HepG2 (cell line): ENCODE data around the gene KDELR3. TPM values are rescaled to one million over a fixed set of nuclear protein-coding genes. Genes with fewer than 3 reads are reported as not detected.

ENCODE experiments used
- ATM ChIP-seq: fragments of 450-650 bp; IDR thresholded peaks from 2 replicates; pipeline ENCODE4 v1.7.1; 2017; ENCODE audit warnings: mild to moderate bottlenecking, borderline replicate concordance
- CCDC6 ChIP-seq: sonication (generic); formaldehyde crosslinking; IDR thresholded peaks from 2 replicates; pipeline ENCODE4 v1.8.1; 2022; ENCODE audit warnings: mild to moderate bottlenecking, missing genetic modification reagents, moderate library complexity
- E2F5 ChIP-seq: sonication (generic); formaldehyde crosslinking; conservative IDR thresholded peaks from 2 replicates; pipeline ENCODE4 v1.4.0; 2020; ENCODE audit warnings: missing genetic modification reagents
- ERF ChIP-seq: IDR thresholded peaks from 2 replicates; pipeline ENCODE4 v1.6.1; 2018; ENCODE audit warnings: missing biosample characterization, missing genetic modification reagents
- FLYWCH1 ChIP-seq: sonication (generic); formaldehyde crosslinking; IDR thresholded peaks from 2 replicates; pipeline ENCODE4 v1.8.1; 2023; ENCODE audit warnings: mild to moderate bottlenecking, missing genetic modification reagents
- HDAC2 ChIP-seq: sonication (generic); formaldehyde crosslinking; IDR thresholded peaks from 2 replicates; pipeline ENCODE4 v1.4.0; 2020; ENCODE audit warnings: missing genetic modification reagents
- HES4 ChIP-seq: sonication (generic); formaldehyde crosslinking; IDR thresholded peaks from 2 replicates; pipeline ENCODE4 v1.9.0; 2021; ENCODE audit warnings: mild to moderate bottlenecking, missing genetic modification reagents, borderline replicate concordance
- HNF1A ChIP-seq, 2 experiments: sonication (generic) in 1 of 2; formaldehyde crosslinking in 1 of 2; IDR thresholded peaks; 2 replicates each; pipeline versions ENCODE4 v1.4.0 to v1.6.1; 2016 to 2020; ENCODE audit warnings: borderline replicate concordance in 1 of 2, low read depth in 1 of 2, mild to moderate bottlenecking in 1 of 2, missing genetic modification reagents in 1 of 2
- JUND ChIP-seq: sonication (generic); formaldehyde crosslinking; IDR thresholded peaks from 2 replicates; pipeline ENCODE4 v1.8.0; 2022; ENCODE audit warnings: mild to moderate bottlenecking, missing genetic modification reagents
- KDM5B ChIP-seq: sonication (generic); formaldehyde crosslinking; IDR thresholded peaks from 2 replicates; pipeline ENCODE4 v1.4.0; 2020; ENCODE audit warnings: missing genetic modification reagents, mild to moderate bottlenecking, borderline replicate concordance
- MEIS1 ChIP-seq: sonication (generic); formaldehyde crosslinking; IDR thresholded peaks from 2 replicates; pipeline ENCODE4 v1.9.0; 2021; ENCODE audit warnings: mild to moderate bottlenecking, missing genetic modification reagents, moderate library complexity, borderline replicate concordance
- NFYB ChIP-seq: sonication (generic); formaldehyde crosslinking; IDR thresholded peaks from 2 replicates; pipeline ENCODE4 v1.4.0; 2020; ENCODE audit warnings: missing genetic modification reagents
- POLR2AphosphoS2 ChIP-seq: IDR thresholded peaks from 2 replicates; pipeline ENCODE4 v1.6.1; 2011; ENCODE audit warnings: low read depth, low read length, improper control_type of control experiment
- RCOR2 ChIP-seq: IDR thresholded peaks from 2 replicates; pipeline ENCODE4 v1.6.1; 2016; ENCODE audit warnings: missing biosample characterization, missing genetic modification reagents
- TCF7L2 ChIP-seq: IDR thresholded peaks from 2 replicates; pipeline ENCODE4 v1.6.1; 2011; ENCODE audit warnings: mild to moderate bottlenecking, low read depth, low read length, moderate library complexity
- ZNF124 ChIP-seq: sonication (generic); formaldehyde crosslinking; IDR thresholded peaks from 2 replicates; pipeline ENCODE4 v1.4.0; 2020; ENCODE audit warnings: missing genetic modification reagents
- ZNF274 ChIP-seq: sonication (generic); formaldehyde crosslinking; IDR thresholded peaks from 2 replicates; pipeline ENCODE4 v1.5.1; 2020; ENCODE audit warnings: mild to moderate bottlenecking, missing genetic modification reagents
- ZNF83 ChIP-seq: sonication (generic); formaldehyde crosslinking; IDR thresholded peaks from 2 replicates; pipeline ENCODE4 v1.4.0; 2020; ENCODE audit warnings: missing genetic modification reagents, mild to moderate bottlenecking, borderline replicate concordance
- polyA plus RNA-seq, 8 experiments: library from polyadenylated mRNA; depleted of rRNA in 3 of 8; stranded (reverse) in 7 of 8; unstranded in 1 of 8; fragments of >200 nt; fragmentation: Illumina TruSeq in 4 of 8; extraction: Trizol in 4 of 8; gene quantifications; 2 replicates each; pipeline versions ENCODE4 v1.2.1 to v1.2.3, GENCODE V29; 2011 to 2016; ENCODE audit warnings: low read depth in 4 of 8, missing spikeins in 1 of 8, mixed read lengths in 1 of 8; ENCODE audit not compliant: insufficient read depth in 1 of 8
- total RNA-seq, 5 experiments: library from RNA; depleted of rRNA; stranded (reverse); fragments of >200 nt; fragmentation: Illumina TruSeq; extraction: Trizol; gene quantifications; 2 replicates each; pipeline ENCODE4 v1.2.3, GENCODE V29; 2016; ENCODE audit warnings: low read depth in 1 of 5
- TF ChIP-seq, protein P1 (sequence below): sonication (generic); formaldehyde crosslinking; IDR thresholded peaks from 2 replicates; pipeline ENCODE4 v1.8.0; 2022; ENCODE audit warnings: mild to moderate bottlenecking, missing genetic modification reagents, moderate library complexity
- TF ChIP-seq, protein P2 (sequence below), 2 experiments: sonication (generic) in 1 of 2; formaldehyde crosslinking in 1 of 2; IDR thresholded peaks; 2 replicates each; pipeline versions ENCODE4 v1.5.1 to v1.6.1; 2011 to 2020; ENCODE audit warnings: borderline replicate concordance in 1 of 2, low read depth in 1 of 2, low read length in 1 of 2, mild to moderate bottlenecking in 1 of 2, missing genetic modification reagents in 1 of 2, moderate library complexity in 1 of 2

Gene KDELR3
- total and polyA plus RNA-seq, 2 of the 13 experiments (the other 11 are each of a cell fraction or from before 2014, with no cell fraction given): 24.2 to 65.7 TPM

- TF ChIP-seq, protein P1, sequence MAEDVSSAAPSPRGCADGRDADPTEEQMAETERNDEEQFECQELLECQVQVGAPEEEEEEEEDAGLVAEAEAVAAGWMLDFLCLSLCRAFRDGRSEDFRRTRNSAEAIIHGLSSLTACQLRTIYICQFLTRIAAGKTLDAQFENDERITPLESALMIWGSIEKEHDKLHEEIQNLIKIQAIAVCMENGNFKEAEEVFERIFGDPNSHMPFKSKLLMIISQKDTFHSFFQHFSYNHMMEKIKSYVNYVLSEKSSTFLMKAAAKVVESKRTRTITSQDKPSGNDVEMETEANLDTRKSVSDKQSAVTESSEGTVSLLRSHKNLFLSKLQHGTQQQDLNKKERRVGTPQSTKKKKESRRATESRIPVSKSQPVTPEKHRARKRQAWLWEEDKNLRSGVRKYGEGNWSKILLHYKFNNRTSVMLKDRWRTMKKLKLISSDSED (CRISPR knock-in tag): no peak
- TF ChIP-seq JUND: no peak
- TF ChIP-seq KDM5B (CRISPR knock-in tag): peak; percentile 75
- 0 out of 2 replicates have a peak, but pooled peaks have one; percentile 30 for TF ChIP-seq NFYB (CRISPR knock-in tag)
- TF ChIP-seq ZNF83: no peak
- TF ChIP-seq TCF7L2: no peak
- TF ChIP-seq ZNF124 (CRISPR knock-in tag): 0 out of 2 replicates have a peak, but pooled peaks have one; percentile 71
- no peak; the same call in 1 of the 2 replicates for TF ChIP-seq HDAC2 (CRISPR knock-in tag)
- no peak for TF ChIP-seq CCDC6 (CRISPR knock-in tag)
- TF ChIP-seq RCOR2 (CRISPR knock-in tag): no peak
- TF ChIP-seq HNF1A (IDR thresholded peaks at IDR 0.05; ENCODE audit: low read depth): no peak
- TF ChIP-seq HNF1A (CRISPR knock-in tag; IDR thresholded peaks at IDR 0.05; ENCODE audit: borderline replicate concordance): no peak
- TF ChIP-seq E2F5: no peak
- TF ChIP-seq MEIS1 (CRISPR knock-in tag): no peak
- TF ChIP-seq ERF (CRISPR knock-in tag): no peak; the same call in none of the 2 replicates
- TF ChIP-seq, protein P2, sequence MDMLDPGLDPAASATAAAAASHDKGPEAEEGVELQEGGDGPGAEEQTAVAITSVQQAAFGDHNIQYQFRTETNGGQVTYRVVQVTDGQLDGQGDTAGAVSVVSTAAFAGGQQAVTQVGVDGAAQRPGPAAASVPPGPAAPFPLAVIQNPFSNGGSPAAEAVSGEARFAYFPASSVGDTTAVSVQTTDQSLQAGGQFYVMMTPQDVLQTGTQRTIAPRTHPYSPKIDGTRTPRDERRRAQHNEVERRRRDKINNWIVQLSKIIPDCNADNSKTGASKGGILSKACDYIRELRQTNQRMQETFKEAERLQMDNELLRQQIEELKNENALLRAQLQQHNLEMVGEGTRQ (IDR thresholded peaks at IDR 0.05; ENCODE audit: low read depth, low read length): no peak
- TF ChIP-seq, protein P2 (CRISPR knock-in tag; IDR thresholded peaks at IDR 0.05; ENCODE audit: borderline replicate concordance): no peak
- TF ChIP-seq HES4 (CRISPR knock-in tag): 0 out of 2 replicates have a peak, but pooled peaks have one; percentile 12
- no peak for TF ChIP-seq FLYWCH1 (CRISPR knock-in tag)
- TF ChIP-seq POLR2AphosphoS2: no peak
- TF ChIP-seq ZNF274 (CRISPR knock-in tag): no peak; the same call in 1 of the 2 replicates
- TF ChIP-seq ATM: no peak
These were observed 38.4 kb downstream of the KDELR3 start, which contains the start of gene DDX17 (continued) for GRCh38 chr22:38506118-38506962.
